Measurements from ENCODE around the gene AVPR2. TPM values are rescaled to one million over a fixed set of nuclear protein-coding genes. Genes with fewer than 3 reads are reported as not detected.

Gene AVPR2
- total RNA-seq, 1 experiment from 2014 or later: not detected

DNA sequence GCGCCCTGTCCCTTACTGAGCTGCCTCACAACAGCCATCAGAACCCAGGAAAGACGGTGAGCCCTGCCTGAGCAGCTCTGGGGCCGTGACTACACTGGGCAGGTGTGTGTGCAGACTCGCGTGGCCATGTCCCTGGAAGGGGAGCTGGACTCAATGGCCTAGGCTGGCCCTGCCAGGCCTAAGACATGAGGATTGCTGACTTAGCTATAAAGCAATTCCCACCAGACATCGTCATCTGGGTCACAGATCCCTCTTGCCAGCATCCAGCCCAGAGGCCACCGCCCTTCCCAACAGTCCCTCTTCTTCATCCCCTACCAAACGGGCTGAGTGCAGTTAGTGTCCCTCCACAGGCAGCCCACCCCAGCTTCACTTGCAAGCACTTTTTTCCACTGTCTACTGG lies 26.7 kb downstream of the AVPR2 start:
- no peak overlapping the region for H3K4me3 ChIP-seq (ENCODE audit: low read length)
- H3K9me3 ChIP-seq (ENCODE audit: low read length): no peaks in the 10 kb centered on the region
- no peak for TF ChIP-seq EZH2phosphoT487 (IDR thresholded peaks at IDR 0.05; ENCODE audit: borderline replicate concordance, low read length)
- TF ChIP-seq, protein P1, sequence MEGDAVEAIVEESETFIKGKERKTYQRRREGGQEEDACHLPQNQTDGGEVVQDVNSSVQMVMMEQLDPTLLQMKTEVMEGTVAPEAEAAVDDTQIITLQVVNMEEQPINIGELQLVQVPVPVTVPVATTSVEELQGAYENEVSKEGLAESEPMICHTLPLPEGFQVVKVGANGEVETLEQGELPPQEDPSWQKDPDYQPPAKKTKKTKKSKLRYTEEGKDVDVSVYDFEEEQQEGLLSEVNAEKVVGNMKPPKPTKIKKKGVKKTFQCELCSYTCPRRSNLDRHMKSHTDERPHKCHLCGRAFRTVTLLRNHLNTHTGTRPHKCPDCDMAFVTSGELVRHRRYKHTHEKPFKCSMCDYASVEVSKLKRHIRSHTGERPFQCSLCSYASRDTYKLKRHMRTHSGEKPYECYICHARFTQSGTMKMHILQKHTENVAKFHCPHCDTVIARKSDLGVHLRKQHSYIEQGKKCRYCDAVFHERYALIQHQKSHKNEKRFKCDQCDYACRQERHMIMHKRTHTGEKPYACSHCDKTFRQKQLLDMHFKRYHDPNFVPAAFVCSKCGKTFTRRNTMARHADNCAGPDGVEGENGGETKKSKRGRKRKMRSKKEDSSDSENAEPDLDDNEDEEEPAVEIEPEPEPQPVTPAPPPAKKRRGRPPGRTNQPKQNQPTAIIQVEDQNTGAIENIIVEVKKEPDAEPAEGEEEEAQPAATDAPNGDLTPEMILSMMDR (conservative IDR thresholded peaks at IDR 0.05; ENCODE audit: low read depth, low read length): no peak
- no peak for TF ChIP-seq EZH2 (IDR thresholded peaks at IDR 0.05; ENCODE audit: low read length, unreplicated experiment)
- ATAC-seq (no peak), DNase-seq (no peak)
- H3F3A ChIP-seq (ENCODE audit: low read length, unreplicated experiment): no peaks in the 10 kb centered on the region
- no peaks in the 10 kb centered on the region for H4K20me1 ChIP-seq (ENCODE audit: low read length)
- no TSS peak for BruUV-seq (replicated peaks)
- no peaks in the 10 kb centered on the region for H3K9me2 ChIP-seq (replicated peaks; ENCODE audit: low read length)
- H3K9ac ChIP-seq (ENCODE audit: low read length): no peak overlapping the region
- peaks cover 32% of the 10 kb centered on the region for H3K79me2 ChIP-seq (ENCODE audit: low read length)
- POLR2A ChIA-PET (ENCODE audit: unreplicated experiment): no interaction called here
- H3K4me1 ChIP-seq (ENCODE audit: insufficient read depth, low read length): peaks cover 26% of the 10 kb centered on the region
- no peak overlapping the region for H3K4me2 ChIP-seq (ENCODE audit: low read length)
- peaks cover 11% of the 10 kb centered on the region for H3K36me3 ChIP-seq (ENCODE audit: low read depth, low read length)
- CTCF ChIA-PET: no interaction called here
- H3K27me3 ChIP-seq (ENCODE audit: low read length): no peaks in the 10 kb centered on the region
- H3K27ac ChIP-seq (ENCODE audit: low read length): no peak overlapping the region
- intact Hi-C loops (cut with micrococcal nuclease): no loop called here
- H2AFZ ChIP-seq (ENCODE audit: low read length): no peak overlapping the region

- BruUV-seq (replicated peaks): no TSS peak
- no peak for ATAC-seq
- intact Hi-C loops (cut with micrococcal nuclease): no loop called here
Measured at GRCh38 chrX:153931748-153932147, 27.3 kb downstream of the AVPR2 start.

DNA sequence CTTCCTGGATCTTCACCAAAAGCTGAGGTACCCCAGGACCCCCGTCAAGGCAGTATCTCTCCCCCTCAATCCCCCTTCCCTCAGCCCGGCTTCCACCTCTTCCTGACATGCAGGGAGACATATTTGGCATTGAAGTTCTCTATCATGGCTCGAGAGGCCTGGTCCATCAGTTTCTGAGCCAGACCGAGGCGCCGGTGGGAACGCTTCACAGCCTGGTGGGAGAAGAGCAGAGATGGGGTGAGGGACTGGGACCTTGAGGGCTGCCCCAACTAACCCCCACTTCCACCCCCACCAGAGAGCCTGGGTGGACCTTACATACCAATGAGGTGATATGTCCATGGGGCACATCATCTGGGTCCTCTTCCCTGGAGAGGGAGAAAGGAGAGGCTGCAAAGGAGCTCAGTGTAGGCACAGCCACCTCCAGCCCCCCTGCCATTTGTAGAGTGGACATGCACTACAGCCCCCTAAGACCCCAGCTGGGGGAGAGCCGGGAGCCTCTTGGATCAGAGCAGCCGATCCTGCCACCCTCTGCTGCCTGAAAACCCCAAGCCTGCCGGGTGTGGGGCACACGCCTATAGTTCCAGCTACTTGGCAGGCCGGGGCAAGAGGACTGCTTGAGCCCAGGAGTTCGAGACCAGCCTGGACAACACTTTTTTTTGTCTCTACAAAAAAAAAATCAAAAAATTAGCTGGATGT lies 27.9 kb downstream of the AVPR2 start:
- Histone ChIP-seq H3K9ac (ENCODE audit: low read length) (no peak overlapping the region), H3K9me2 (replicated peaks; ENCODE audit: low read length) (no peaks in the 10 kb centered on the region), H3K4me2 (ENCODE audit: low read length) (no peak overlapping the region), H3K27me3 (ENCODE audit: low read length) (no peaks in the 10 kb centered on the region), H4K20me1 (ENCODE audit: low read length) (no peaks in the 10 kb centered on the region), H3K27ac (ENCODE audit: low read length) (no peak overlapping the region), H3K9me3 (ENCODE audit: low read length) (no peaks in the 10 kb centered on the region), H3K4me1 (ENCODE audit: insufficient read depth, low read length) (peaks cover 17% of the 10 kb centered on the region), H3K79me2 (ENCODE audit: low read length) (peaks cover 32% of the 10 kb centered on the region), H3K4me3 (ENCODE audit: low read length) (no peak overlapping the region), H2AFZ (ENCODE audit: low read length) (no peak overlapping the region), H3F3A (ENCODE audit: low read length, unreplicated experiment) (no peaks in the 10 kb centered on the region), H3K36me3 (ENCODE audit: low read depth, low read length) (peaks cover 11% of the 10 kb centered on the region)
- POLR2A ChIA-PET (ENCODE audit: unreplicated experiment): no interaction called here
- intact Hi-C loops (cut with micrococcal nuclease): no loop called here
- BruUV-seq (replicated peaks): no TSS peak
- TF ChIP-seq, protein P1 (conservative IDR thresholded peaks at IDR 0.05; ENCODE audit: low read depth, low read length): no peak
- TF ChIP-seq EZH2 (IDR thresholded peaks at IDR 0.05; ENCODE audit: low read length, unreplicated experiment) (no peak), EZH2phosphoT487 (IDR thresholded peaks at IDR 0.05; ENCODE audit: borderline replicate concordance, low read length) (no peak)
- DNase-seq: no peak
- ATAC-seq: no peak
- CTCF ChIA-PET: no interaction called here

More at GRCh38 chrX:153931748-153932147, 27.3 kb downstream of the AVPR2 start:
- Histone ChIP-seq H3K27ac (ENCODE audit: low read length) (no peak overlapping the region), H3K9ac (ENCODE audit: low read length) (no peak overlapping the region), H3K9me3 (ENCODE audit: low read length) (no peaks in the 10 kb centered on the region), H3K79me2 (ENCODE audit: low read length) (peaks cover 32% of the 10 kb centered on the region), H3K4me2 (ENCODE audit: low read length) (no peak overlapping the region), H2AFZ (ENCODE audit: low read length) (no peak overlapping the region), H3K4me1 (ENCODE audit: insufficient read depth, low read length) (peaks cover 24% of the 10 kb centered on the region), H4K20me1 (ENCODE audit: low read length) (no peaks in the 10 kb centered on the region), H3K36me3 (ENCODE audit: low read depth, low read length) (peaks cover 11% of the 10 kb centered on the region), H3K27me3 (ENCODE audit: low read length) (no peaks in the 10 kb centered on the region), H3K9me2 (replicated peaks; ENCODE audit: low read length) (no peaks in the 10 kb centered on the region), H3F3A (ENCODE audit: low read length, unreplicated experiment) (no peaks in the 10 kb centered on the region), H3K4me3 (ENCODE audit: low read length) (no peak overlapping the region)
- ChIA-PET CTCF (no interaction called here), POLR2A (ENCODE audit: unreplicated experiment) (no interaction called here)
- TF ChIP-seq EZH2 (IDR thresholded peaks at IDR 0.05; ENCODE audit: low read length, unreplicated experiment) (no peak), EZH2phosphoT487 (IDR thresholded peaks at IDR 0.05; ENCODE audit: borderline replicate concordance, low read length) (no peak)
- TF ChIP-seq, protein P1 (conservative IDR thresholded peaks at IDR 0.05; ENCODE audit: low read depth, low read length): no peak
- no peak for DNase-seq
